A673 (cell line): Measurements from ENCODE around the gene EIF3A.

Source experiments
- CTCF ChIP-seq: fragments of 300-800, 200-600 bp; sonication (generic); conservative IDR thresholded peaks from 2 replicates; pipeline ENCODE4 v1.5.1; 2017; ENCODE audit warnings: low read depth, mild to moderate bottlenecking, antibody characterized with exemption, low read length, moderate library complexity, mixed read lengths
- EZH2 ChIP-seq: fragments of 200-600 bp; sonication (generic); IDR thresholded peaks from 2 replicates; pipeline ENCODE4 v1.6.1; 2017; ENCODE audit warnings: borderline replicate concordance, low read depth, mild to moderate bottlenecking, mixed read lengths, antibody characterized with exemption, low read length; ENCODE audit not compliant: poor library complexity, severe bottlenecking

GRCh38 chr10:118985576-118985975 is 95.0 kb downstream of the EIF3A start:
- TF ChIP-seq CTCF (no peak), EZH2 (no peak)
